Cerebellar cortex (tissue), 1 donor: ENCODE results near the gene ZNF699.
"Not testable (repeated sequence)": the region's sequence is repeated elsewhere in the genome, so short reads cannot be mapped to it uniquely, and the experiment has no call there.

ENCODE experiments used
- DNase-seq: peaks from one replicate; pipeline ENCODE4 v3.0.0-alpha.2; 2015; ENCODE audit warnings: low spot score

ZNF699 gene

GRCh38 chr19:9289231-9289884 is 20.3 kb downstream of the ZNF699 start:
- DNase-seq: no peak

- not testable (repeated sequence) for DNase-seq
Observed at GRCh38 chr19:9283485-9283884, 26.2 kb downstream of the ZNF699 start.

- no peak for DNase-seq
Observed at GRCh38 chr19:9251236-9251635, 58.4 kb downstream of the ZNF699 start.

GRCh38 chr19:9250630-9251029 is 59.0 kb downstream of the ZNF699 start, which contains the start of gene OR7E24:
Gene OR7E24, plus strand, starts transcription at chr19:9250930. Its CDS starts 114 bp downstream, at chr19:9251044.
- DNase-seq: no peak
